ENCODE data around the gene MEGF10.
"Not testable (repeated sequence)": the region's sequence is repeated elsewhere in the genome, so short reads cannot be mapped to it uniquely, and the experiment has no call there.

The MEGF10 gene

DNA sequence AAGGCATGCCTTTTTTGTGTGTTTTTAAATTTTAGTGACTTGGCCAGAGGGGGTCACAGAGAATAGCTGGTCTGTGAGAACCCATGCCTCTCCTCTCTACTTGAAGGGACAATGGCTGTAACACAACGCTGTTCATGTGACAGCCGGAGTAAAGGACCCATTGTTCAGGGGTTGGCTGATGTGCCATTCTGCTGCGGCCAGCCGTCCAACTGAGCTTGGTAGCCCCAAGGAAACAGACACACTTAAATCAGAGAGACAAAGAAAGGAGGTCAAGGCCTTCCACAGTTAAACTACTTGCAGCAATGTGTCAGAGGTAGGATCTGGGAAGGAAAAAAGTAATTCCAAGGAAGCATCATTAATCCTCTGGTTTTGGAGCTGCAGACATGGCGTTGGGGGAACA is 8.1 kb downstream of the MEGF10 start:
- DNase-seq: no peak

DNA sequence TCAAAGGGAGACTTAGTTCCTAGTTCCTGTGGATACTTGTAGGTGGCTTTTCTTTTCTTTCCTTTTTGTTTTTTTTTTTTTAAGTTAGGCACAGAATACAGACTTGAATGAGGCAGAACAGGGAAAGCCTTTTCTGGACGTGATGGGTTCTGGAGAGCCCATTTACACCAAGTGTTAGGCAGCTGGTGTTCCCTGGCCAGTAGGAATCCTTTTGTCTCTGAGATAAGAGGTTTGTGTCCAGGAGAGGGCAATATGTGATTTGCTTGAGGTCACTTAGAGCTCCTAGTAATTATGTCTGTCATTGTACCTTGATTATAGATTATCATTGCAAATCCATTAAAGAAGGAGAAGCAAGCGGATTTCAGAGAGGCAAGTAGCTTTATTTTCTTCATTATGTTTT is 9.1 kb downstream of the MEGF10 start:
- DNase-seq: no peak

DNA sequence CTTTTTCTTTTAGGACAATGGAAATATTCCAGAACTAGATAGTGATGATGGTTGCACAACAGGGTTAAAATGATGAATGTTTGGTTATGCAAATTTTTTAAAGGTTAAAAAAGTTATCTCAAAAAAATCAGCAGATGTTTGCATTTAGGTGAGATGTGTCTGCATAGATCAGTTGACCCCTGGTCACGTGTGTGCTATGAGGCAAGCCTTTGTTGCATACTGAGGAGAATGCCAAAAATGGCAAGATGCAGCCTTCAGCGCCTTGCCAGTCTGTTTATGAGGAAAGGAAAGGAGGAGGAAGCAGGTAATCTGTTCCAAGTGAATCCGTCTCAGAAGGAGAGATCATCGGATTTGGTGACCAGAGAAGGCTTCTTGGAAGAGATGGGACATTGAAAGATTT is 11.9 kb downstream of the MEGF10 start:
- no peak for DNase-seq

DNA sequence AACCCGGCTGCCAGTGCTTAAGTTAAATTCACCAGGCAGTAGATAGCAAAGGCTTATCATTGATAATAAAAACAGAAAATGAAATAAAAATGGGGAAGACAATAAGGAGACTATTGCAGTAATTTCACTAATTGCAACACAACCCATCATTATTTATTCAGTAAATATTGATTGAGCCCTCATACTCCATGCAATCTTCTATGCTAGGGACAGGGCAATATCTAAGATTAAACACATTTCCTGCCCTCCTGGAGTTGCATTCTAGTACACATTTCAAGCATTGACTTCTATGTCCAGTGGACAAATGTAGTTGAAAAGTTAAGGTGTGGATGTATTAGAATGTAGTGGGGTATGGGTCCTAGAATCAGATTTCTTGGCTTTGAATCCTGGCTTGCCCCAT is 12.8 kb downstream of the MEGF10 start:
- no peak for DNase-seq

DNA sequence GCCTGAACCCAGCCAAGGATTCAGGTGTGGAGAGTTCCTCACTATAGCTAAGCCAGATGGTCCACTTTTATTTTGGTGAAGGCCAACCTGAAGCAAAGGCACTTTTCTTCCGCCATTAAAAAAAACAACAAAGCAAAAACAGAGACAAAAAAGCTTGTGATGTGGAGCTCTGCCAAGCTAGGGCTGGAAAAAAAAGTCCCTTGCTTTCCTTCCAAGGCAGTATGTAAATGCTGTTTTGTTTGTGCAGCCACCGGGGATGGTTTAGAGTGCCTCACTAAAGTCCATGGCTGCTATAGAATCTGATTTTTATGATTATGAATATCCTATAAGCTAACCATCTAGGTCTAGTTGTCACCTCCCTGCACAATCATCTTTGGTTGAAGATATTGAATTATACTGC is 14.9 kb downstream of the MEGF10 start:
- no peak for DNase-seq

DNA sequence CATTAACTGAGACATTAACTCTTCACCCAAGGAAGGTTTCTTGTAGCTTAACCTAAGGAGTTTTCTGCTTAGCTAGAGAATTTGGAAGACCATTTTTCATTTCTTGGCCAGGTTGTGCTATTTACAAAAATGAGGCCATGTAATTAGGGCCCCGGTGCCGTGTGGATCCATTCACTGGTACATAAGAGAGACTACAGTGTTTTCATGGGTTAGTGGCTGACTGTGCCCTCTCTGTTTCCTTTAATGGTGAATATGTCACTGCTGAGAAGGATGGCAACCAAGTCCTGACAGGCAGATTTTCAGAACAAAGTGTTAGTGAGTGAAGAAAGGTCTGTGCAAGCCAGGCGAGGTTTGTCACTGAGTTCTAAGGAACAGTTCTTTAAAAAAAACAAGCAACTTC is 15.4 kb downstream of the MEGF10 start:
- DNase-seq: no peak

DNA sequence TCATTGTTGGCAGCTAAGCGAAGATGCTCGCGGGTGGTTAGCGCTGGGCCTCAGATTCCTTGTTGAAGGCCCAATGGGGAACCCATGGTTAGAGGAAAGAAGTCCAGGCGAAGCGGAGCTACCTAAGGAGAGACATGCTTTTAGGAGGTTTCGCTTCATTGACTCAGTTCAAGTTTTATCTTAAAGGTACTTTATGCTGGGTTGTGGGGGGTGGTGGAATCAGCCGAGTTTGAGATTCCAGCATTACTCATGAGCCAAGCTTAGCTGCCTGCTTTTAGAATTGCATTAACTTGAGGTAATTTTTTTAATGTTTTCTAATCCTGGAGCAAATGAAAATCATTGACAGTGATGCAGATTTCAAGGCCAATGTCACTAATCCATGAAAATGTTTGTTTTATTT is 16.1 kb downstream of the MEGF10 start:
- no peak for DNase-seq

DNA sequence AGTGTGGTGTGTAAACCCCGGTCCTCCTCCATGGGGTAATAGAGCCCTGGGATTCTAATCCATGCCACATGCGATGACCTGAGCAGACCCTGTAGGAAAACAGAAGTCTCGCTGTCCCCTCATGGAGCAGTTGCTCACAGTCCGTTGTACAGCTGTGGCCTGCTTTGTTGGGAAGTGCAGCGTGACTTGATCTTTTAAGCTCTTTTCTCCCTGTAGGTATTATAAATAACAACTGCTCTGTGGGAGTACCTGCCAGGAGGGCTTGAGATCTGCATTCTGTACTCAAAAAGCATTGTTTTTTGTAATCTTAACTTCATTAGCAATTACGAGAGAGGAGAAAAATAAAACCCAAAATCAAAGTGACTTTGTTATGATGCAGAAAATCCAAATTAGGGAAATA is 17.3 kb downstream of the MEGF10 start:
- no peak for DNase-seq

DNA sequence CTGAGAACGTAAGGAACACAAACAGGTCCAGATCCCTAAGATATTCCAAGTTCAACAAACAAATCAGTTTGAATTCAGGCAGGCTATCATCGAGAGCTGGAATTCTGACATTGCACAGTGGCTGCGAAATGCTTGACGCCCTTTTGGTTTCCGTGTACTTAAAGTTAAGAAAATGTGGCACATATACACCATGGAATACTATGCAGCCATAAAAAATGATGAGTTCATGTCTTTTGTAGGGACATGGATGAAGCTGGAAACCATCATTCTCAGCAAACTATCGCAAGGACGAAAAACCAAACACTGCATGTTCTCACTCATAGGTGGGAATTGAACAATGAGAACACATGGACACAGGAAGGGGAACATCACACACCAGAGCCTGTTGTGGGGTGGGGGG is 17.7 kb downstream of the MEGF10 start:
- DNase-seq: not testable (repeated sequence)

DNA sequence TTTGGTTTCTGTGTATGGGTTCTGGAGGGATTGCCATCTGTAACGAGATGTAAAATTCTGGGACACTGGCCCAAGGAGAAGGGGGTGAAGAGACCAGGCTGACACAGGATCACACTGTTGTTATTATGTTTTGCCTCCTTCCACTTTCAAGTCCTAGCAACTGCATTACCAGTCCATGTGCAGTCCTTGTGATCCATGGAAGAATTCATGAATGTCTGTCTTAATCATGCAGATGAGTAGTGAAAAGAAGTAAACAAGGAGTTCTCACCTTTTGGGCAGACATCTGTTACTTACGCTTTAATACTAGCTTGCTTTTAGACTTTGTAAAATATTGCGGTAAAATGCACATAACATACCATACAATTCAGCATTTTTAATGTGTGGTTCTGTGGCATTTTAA is 18.3 kb downstream of the MEGF10 start:
- no peak for DNase-seq

DNA sequence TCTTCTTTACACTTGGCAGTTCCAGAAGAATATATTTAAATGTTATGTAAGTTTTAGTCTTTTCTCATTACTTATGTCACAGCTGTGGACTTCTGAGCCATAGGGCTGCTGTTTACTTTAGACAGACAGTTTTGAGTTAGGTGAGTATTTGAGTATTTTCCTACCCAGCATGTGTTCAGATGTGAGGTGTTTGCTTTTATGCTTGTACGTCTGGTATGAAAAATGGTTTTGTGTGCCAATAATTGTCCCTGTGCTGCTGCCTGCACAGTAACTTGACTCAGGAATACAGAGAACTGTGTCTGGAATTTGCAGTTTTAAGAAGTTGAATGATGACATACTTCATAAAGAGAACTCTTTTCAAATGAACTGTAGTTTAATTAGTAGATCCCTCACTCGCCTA is 20.8 kb downstream of the MEGF10 start:
- DNase-seq: no peak

DNA sequence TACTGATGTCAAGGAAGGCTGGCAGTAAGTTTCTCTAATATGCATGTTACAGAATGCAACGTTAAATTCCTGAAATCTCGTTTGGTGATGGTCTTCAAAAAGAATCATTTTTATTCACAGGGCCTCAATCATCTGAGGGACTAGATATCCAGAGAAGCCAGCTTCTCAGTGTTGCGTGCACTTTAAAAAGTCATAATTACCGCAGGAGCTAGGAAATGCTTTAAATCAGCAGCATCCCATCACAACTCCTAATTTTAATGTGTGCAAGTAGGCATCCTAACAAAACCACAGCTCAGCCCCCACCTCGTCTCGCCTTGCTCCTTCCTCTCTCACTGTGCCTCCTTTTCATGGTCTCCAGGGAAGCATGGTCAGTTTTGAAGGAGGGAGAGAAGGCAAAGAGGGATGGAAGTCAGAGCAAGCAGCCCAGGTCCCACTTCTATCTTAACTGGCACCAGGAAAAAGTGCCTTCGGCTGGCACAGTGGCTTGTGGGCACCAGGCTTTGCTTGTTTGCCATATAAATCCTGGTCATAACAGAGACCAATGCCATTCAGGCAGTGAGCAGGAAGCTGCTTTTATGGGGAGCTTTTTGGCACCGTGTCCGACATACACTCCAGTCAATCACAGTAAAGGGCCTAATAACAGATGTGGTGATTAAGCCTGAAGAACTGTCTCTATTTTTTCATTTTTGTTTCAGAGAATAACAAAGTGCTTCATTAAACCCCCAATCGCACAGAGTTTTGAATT is 21.4 kb downstream of the MEGF10 start:
- no peak for DNase-seq

DNA sequence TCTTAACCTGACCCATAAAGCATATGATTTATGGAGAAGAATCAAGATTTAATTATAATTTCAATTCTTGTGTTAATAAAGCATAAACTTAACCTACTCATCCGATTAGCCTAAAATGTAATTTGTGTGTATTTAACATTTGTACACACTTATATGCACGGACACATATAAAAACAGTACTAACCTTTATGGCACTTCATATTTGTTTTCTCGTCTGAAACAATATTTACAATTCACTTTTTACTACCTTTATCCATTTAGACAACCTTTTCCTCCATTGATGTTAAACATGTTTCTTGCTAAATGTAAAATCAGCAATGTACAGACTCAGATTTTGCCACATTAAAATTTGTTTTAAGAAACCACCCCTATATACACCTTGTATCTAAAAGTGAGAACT is 22.8 kb downstream of the MEGF10 start:
- DNase-seq: no peak

DNA sequence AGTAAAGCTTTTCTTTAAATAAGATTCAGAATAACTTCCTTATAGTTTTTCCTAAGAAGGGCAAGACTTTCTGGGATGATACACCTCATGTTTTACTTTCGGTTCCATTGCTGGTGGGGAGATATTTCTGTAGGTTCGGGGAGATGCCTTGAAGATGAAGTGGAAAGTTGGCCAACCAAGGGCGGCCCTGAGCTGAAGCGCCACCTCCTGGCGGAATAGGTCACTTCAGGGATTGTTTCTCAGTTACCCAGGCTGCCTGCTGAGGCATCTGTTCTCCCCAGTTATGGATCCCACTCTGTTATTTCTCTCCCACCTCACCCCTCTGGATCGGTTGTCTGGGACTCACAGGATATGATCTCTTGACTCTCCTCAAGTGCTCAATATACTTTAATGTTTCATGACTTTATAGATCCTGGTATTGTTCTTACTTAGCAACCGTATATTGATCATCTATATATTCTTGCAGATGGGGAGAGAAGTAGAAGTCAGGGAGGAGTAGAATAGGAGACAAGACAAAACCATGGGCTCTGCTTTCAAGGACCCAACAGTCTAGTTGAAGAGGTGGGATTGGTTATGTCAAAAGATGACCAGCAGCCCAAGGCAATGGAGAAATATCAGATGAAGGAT is 23.4 kb downstream of the MEGF10 start:
- no peak for DNase-seq

DNA sequence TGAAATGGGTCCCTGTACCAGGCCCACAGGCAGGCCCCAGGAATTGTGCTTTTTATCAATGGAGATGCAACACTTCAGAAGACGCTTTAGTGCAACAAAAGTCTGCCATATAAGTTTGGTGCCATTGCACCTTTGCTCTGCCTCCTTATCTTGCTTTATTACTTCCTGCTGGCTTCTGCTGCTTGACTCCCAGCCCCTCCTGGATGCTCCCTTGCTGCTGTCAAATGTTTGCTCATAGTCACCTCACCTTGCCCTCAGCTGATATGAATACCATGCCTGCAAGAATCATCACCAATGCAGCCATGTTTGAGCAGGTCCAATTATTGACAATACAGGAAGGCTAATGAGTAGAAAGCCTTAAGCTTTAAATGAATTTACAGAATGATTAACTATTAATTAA is 25.4 kb downstream of the MEGF10 start:
- no peak for DNase-seq

DNA sequence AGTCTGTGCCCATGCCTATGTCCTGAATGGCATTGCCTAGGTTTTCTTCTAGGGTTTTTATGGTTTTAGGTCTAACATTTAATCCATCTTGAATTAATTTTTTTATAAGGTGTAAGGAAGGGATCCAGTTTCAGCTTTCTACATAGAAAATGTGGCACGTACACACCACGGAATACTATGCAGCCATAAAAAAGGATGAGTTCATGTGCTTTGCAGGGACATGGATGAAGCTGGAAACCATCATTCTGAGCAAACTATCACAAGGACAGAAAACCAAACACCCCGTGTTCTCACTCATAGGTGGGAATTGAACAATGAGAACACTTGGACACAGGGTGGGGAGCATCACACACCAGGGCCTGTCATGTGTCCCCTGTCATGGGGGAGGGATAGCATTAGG is 26.8 kb downstream of the MEGF10 start:
- DNase-seq: not testable (repeated sequence)

DNA sequence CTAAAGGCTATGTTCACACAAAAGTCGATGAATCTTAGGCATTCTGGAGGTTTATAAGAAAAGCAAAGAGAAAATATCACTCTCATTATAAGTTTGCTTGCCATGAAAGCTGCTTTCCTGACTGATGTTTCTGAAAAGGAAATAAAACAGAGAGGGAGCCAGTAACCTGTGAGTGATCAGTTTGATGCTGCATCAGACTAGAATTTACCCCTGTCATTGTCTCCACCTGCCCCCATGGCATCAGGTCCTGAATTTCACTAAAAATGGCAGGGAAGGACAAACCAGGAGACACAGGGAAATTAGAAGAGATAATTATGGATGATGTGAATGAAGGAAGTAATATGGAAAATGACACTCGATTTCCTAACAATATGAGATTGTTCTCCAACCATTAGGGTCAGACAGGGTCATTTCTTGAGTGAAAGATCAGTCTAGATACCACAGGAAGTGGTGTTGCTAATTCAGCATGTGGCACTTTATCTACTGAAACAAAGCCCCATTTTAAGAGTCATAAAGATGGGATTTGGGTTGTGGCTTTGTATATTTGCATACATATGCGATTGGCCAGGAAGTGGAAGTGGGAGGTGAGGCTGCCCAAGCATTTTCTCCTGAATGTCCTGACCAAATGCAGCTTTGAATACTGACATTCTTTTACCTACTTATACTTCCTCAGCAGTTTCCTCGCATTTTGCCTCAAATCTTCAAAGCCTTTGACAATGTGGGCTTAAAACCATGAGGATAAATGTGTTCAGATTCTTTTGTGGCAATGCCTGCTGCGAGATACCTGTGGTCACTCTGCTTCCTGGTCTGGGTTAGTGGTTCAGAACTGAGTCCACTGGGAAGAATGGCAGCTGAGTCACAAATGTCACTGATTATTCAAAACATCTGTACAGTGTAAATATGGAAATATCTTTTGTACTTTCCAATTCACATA is 29.7 kb downstream of the MEGF10 start:
- DNase-seq: no peak

DNA sequence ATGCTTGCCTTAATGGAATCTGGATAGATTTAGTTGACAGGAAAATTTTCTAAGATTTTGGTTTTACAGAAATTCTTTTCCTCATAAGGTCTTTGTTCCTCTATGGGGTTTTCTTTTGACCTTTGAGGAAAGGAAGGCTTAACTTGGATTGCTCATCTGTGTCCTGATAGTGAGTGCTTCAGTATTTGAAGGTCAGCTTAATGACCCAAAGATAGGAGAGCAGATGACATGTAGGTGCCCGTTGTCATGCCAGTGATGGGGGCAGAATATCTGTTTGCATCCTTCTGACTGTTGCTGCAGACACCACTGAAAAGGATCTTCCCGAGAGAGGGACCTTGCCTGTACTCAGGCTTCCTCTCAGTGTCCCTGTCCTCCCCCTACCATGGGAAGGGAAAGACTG is 30.9 kb downstream of the MEGF10 start:
- no peak for DNase-seq

DNA sequence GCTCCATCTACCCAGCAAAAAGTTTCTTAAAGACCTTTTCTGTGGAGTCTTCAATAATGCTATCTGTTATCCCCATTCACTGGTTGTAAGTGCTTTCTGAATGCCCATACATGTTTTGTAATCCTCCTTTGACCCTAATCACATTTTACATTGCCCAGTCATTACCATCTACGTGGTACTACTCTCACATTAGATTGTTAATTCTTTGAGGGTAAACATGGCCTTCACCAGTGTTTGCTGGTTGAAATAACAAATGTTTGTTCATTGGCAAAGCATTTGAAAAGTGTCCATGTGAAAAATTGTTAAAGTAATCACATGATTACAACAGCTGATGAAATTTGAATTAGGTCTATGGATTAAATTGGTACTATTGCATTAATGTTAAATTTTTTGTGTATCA is 31.8 kb downstream of the MEGF10 start:
- DNase-seq: no peak

DNA sequence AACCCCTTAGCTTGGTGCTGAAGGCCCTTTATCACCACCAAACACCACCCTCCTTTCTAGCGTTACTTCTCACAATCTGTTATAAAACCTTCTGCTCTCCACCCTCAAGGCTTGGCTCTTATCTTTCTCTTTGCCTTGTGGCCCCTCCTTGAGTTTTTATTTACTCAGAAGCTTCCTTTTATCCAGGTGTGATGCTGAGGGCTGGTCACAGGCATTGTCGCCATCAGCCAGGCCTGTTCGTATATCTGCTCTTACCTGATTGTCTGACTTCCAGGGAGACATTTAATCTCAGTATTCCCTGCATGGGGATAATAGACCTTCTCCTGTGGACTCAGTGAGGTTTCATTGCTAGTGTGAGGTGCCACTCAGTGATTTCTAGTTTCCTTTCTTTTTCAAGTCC is 34.2 kb downstream of the MEGF10 start:
- no peak for DNase-seq

DNA sequence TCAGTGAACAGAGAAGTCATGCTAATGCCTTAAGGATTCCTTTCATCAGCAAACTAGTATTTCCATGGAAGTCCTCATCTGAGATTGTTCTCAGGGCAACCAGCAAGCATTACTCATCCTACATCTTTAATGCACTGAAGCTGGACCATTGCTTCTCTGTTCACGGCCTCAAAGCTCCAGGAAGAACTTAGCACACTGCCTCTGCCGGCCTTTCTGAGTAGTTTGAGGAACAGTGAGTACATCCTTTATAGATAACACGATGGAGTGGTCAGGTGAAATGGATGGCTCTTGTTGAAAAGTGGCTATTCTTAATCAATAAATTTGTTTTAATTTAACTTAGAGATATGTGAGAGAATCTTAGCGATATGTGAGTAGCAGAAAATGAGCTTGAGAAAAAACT is 35.8 kb downstream of the MEGF10 start:
- no peak for DNase-seq

DNA sequence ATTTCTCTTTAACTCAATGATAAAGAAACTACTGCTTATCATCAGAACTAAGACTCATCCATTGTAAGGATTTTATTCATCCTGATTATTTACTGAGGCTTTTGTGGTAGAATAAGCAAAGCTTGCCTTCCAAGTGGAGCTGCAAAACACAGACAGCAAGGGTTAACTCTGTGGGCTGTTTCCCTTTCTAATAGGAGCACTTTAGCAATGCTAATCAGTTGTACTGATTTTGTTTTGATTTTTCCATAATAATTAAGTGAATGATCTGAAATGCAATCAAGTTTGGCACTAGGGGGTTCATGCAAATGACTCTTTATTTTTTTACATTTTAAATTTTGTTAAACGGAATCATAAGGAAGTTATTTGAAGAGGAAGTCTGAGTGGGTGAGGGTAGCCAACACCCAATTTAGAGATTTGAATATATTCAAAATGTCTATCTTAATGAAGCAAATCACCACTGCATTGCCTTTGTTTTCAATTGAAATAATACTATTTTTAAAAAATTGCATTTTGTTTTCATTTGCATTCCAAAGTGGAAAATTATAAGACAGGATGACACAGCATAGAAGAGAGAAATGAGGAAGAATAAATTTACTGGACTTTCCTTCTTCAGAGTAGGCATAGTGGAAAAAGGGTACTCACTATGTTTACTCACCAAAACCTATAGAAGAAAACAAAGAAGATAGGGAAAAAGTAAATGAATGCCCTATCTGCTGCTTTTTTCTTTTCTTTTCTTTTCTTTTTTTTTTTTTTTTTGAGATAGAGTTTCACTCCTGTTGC is 36.6 kb downstream of the MEGF10 start:
- no peak for DNase-seq

DNA sequence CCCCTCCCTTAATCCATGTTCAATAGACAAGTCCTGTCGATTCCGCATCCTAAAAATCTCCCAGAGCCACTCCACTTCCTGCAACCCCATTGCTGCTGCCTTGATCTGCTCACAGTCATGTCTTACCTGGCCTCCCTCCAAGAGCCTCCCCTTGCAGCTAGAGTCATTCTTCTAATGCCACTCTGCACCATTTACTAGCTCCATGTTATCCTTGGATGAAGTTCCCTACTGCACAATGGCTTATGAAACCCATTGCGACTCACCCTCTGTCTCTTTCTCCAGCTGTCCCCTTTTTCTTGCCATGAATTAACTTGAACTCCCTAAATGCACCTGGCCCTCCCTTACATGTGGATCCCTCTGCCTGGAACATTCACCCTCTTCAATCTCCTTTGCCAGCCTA is 39.5 kb downstream of the MEGF10 start:
- DNase-seq: no peak
